NCI-H446 (cell line): ENCODE measurements around the gene CAB39L.

Source experiments
- DNase-seq, 2 experiments: peaks; one replicate each; lab custom pipeline; 2025; lab: John Stamatoyannopoulos, UW

CAB39L gene

DNA sequence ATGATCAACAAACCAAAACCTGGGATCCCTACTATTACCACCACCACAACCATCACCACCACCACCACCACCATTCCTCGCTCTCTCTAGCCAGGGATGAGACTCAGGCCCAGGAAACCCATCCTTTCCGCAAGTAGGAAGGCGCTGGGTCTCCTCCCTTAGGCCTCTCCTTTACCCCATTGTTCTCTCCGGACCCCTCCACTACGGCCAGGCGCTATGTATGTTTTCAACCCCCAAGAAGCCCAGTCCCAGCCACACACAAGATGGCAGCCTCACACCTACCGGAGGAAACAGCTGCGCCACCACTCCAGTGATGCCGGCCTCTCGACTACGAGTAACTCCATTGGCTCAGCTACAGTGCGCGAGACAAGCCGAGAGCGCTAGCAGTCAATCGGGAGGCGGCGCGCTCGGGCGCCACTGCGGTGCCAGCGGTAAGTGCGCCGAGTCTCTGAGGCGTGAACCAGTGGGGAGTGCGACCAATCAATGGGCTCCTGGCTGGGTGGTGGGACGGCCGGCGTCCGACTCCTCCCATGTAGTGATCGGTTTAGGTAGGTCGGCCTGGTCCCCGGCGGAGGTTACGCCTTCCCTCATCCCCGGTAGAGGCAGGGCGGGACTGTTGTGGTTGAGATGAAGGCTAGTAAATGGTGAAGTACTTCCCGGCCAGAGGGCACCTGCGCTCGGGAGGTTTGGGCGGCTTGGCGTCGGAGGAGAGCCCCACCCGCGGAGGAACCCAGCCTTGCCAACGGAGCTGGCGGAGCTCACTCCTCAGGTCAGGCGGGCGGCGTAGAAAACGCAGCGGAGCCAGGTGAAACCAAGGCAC, at the start of gene CAB39L, which contains the start of gene SETDB2:
TSS of gene CAB39L (minus strand) at position 361 of the 820 bp plus-strand sequence. CDS start 61,154 bp downstream, outside the sequence.
TSS of gene SETDB2 (plus strand) at position 571 of the 820 bp plus-strand sequence. CDS start 7,620 bp downstream, outside the sequence.
- DNase-seq = peak; percentile 79 to 96

DNA sequence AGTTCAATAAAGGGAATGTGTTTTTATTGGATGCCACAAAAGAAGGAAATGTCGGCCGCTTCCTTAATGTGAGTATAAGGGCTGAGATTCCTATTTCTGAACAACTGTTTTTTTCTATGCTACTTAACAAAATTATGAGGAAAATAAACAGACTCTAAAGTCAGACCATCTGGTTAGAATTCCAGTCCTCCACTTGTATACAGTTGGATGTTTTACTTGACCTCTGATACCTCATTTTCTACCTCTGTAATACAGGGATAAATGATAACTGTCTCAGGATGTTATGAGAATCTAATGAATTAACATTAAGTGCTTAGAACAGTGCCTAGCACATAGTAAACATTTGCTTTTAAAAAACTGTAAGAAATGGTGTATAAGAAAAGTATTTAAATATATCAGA, 44.7 kb upstream of the CAB39L start:
- DNase-seq = no peak

DNA sequence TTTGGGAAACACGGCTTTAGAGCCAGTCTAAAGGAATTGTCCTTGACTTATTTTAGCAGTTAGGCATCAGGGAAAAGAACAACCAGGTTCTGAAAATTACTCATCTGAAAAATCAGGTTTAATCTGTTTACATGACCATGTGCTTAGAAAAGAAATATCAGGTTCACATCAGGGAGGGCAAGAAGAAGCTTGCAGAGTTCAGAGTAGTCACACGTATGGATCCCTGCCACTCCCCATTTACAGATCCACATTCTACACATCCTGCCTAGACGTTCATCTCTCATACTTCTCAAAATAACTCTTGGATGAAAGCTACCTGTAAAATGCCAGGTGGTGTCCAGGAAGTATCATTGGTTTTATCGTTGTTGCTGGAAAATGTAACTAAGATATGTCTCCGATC, 37.9 kb upstream of the CAB39L start:
- no peak for DNase-seq

DNA sequence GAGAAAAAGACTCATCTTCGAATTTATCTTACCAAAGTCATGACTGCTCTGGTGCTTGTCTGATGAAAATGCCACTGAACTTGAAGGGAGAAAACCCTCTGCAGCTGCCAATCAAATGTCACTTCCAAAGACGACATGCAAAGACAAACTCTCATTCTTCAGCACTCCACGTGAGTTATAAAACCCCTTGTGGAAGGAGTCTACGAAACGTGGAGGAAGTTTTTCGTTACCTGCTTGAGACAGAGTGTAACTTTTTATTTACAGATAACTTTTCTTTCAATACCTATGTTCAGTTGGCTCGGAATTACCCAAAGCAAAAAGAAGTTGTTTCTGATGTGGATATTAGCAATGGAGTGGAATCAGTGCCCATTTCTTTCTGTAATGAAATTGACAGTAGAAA, 32.7 kb upstream of the CAB39L start:
- DNase-seq = no peak

DNA sequence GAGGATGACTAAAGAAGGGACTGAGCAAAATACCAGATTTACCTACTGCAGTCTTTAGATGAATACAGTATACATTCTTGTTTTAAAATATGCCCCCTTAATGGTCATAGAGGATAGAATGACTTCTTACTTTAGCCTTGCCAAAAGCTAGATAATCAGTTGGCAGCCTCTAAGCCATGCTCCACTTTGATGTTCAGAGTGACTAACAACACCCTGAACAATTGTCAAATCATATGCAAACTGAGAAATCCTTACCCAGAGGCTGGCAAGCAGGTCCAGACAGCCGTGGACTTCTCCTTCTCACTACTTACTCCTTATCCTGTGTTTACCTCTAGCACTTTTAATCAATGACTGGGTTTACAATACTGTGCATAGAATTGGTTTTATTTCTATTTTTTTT, 28.3 kb upstream of the CAB39L start:
- no peak for DNase-seq

DNA sequence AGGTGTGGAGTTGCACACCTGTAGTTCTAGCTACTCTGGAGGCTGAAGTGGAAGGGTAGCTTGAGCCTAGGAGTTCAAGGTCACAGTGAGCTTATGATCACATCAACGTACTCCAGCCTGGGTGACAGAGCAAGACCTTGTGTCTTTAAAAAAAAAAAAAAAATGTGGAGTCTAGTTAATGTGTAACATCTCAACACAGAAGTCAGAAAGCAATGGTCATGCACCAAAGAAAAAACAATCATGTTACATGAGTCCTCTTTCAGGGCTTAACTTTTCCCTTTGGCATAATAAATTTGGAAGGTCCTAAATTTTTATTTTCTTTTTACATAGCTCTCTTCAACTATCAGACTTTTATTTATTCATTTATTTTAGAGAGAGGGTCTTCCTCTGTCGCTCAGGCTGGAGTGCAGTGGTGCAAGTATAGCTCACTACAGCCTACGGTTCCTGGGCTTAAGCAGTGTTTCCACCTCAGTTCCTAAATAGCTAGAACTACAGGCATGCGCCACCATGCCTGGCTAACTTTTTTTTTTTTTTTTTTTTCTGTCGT, 22.5 kb upstream of the CAB39L start:
- no peak for DNase-seq

DNA sequence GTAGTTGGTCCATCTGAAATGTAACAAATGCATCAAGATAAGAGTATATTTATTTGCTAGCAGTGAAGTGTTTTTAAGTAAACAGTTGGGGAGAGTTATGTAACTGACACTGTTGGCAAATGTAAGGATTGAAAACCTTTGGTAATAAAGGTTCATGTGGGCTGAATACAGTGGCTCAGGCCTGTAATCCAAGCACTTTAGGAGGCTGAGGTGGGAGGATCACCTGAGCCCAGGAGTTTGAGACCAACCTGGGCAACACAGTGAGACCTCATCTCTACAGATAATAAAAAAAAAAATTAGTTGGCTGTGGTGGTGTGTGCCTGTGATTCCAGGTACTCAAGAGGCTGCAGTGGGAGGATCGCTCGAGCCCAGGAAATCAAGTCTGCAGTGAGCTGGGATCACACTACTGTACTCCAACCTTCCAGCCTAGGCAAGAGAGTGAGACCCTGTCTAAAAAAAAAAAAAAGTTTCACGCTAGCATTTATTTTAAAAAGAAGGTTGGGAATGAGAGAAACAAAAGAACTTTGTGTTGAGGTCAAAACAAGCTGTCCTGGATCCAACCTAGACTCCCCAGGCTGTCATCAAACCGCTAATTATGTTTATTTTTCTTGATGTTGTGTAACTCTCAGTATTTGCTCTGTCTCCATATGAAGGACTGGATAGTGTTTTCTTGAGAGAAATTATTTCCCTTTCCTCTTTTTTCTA, 20.9 kb upstream of the CAB39L start:
- no peak for DNase-seq

DNA sequence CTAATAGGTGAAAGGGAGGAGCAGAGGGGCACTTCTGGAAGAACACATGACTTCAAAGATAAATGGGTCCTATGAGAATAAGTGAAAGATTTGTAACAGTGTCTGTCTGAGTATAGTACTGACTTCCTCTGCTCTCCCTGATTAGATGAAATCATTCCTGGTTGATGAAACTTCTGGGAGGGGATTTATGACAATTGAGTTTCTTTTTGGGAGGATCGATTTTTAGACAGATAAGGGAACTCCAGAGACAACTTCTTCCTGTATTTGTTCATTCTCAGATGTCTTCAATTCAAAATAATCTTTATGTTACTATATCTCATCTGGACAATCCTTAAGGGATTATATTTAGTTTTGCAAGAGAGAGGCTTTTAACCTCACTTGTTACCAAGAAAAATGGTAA, 20.2 kb upstream of the CAB39L start:
- DNase-seq = no peak

DNA sequence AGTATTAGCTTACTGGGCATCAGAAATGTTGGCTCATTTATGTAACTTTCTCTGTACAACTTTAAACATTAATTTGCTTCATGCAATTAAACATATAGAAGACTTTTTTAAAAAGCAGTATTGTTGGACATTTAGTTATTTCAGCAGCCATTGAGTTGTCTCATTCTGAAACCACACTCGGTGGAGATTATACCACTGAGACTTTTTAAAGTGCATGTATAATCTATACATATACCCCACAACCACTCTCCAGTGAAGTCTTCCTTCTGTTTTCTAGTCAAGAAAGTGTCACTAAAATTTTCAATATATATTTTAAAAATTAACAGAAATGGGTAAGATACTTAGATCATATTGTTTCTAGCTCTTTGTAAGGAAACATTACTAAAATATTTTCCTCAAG, 15.7 kb upstream of the CAB39L start:
- DNase-seq = no peak

DNA sequence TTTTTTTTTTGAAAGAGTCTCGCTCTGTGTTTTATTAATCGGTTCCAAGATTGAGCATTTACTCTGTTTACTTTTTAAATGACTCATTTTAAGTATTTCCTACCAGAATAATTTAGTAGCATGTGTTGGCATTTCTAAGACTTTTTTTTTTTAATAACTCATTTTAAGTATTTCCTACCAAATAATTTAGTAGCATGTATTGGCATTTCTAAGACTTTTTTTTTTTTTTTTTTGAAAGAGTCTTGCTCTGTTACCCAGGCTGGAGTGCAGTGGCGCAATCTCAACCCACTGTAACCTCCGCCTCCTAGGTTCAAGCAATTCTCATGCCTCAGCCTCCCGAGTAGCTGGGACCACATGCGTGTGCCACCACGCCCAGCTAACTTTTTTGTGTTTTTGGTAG, 13.4 kb upstream of the CAB39L start:
- DNase-seq = no peak

DNA sequence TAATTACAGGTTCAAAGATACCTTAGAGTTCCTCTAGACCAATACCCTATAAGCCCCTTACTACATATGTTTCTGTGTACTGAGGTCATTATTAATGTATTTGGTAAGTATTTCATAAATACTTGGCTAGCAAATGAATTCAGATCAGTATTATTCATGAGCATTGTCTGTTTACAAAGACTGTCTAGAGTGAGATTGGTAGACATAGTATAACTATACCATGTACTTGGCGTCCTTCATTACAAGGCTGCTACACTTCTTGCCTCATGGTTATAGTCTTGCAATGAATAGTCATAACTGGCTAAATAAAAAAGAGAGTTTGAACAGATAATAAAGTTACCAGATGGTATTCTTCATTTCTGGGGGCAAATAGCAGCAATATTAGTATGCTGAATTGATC, 12.3 kb upstream of the CAB39L start:
- DNase-seq = no peak

DNA sequence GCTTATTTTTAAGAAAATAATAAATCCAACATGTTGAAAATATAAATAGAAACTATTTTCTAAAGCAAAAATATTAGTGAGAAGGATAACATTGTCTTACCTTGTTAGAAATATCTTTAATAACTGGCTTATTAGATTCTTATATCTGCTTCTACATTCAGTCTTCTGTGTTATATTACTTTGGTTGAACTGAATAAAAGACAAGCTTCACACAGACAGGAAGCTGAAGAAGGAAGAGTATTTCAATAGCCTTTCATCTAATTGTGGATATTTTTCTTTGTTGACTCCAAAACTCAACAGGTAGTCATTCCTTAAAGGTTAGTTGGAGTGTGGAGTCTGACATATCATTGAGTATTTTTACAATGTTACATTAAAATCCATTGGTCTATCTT, 11.1 kb upstream of the CAB39L start:
- DNase-seq = no peak

DNA sequence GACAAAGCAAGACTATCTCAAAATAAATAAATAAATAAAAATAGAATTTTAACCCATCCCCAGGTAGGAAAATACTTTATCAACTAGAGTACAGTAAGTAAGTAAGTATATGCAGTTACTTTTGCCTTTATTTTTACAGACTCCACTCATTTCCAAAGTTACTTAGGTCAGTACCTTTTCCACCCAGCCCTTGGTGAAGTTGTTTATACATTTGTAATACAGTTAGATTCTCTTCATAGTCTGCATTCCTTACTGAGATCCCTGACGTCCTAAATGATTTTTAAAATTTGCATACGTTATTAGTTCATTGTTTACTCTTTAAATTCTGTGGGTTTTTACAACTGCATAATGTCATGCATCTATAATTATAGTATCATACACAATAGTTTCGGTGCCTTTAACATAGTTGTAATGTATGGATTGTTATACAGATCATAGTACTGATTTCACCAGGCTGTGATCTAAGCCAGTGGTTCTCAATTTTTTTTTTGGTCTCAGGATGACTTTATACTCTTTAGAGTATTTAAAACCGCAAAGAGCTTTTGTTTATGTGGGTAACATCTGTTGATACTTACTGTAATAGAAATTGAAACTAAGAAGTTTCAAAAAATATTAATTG, 10.6 kb upstream of the CAB39L start:
- DNase-seq = no peak

DNA sequence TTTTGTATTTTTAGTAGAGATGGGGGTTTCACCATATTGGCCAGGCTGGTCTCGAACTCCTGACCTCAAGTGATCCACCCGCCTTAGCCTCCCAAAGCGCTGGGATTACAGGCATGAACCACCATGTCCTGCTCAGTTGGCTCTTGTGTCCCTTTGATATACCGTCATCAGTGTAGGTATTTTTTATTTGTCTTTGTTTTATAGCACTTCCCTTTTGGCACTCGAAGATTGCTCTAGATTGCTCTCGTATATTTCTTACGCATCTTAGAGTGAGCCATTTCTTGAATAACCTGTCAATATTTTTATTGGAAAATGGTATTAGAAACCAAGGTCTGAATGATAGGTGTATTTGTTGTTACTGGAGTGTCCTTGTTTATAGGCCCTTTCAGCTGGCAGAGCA, 9.6 kb upstream of the CAB39L start:
- DNase-seq = no peak

DNA sequence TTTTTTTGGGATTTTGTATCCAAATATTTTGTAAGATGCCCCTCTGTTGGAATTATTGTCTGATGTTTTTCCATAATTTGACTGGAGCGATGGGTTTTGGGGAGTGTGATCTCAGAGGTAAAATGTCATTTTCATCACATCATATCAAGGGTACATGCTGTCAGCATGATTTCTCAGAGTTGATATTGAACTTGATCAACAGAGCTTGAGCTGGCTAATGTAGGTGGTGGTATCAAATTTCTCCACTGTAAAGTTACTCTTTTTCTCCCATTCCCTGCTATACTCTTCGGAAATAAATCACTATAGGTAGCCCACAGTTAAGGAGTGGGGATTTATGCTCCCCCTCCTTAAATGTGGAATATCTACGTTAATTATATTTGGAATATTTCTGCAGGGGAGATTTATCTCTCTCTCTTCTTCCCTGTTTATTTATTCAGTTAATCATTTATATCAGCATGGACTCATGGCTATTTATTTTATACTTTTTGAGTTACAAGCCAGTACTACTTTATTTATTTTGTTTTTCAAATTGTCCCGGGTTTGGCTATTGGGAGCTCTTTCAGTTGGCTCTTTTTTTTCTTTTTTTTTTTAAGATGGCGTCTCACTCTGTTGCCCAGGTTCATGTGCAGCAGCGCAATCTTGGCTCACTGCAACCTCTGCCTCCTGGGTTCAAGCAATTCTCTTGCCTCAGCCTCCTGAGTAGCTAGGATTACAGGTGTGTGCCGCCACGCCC, 9.0 kb upstream of the CAB39L start:
- no peak for DNase-seq

DNA sequence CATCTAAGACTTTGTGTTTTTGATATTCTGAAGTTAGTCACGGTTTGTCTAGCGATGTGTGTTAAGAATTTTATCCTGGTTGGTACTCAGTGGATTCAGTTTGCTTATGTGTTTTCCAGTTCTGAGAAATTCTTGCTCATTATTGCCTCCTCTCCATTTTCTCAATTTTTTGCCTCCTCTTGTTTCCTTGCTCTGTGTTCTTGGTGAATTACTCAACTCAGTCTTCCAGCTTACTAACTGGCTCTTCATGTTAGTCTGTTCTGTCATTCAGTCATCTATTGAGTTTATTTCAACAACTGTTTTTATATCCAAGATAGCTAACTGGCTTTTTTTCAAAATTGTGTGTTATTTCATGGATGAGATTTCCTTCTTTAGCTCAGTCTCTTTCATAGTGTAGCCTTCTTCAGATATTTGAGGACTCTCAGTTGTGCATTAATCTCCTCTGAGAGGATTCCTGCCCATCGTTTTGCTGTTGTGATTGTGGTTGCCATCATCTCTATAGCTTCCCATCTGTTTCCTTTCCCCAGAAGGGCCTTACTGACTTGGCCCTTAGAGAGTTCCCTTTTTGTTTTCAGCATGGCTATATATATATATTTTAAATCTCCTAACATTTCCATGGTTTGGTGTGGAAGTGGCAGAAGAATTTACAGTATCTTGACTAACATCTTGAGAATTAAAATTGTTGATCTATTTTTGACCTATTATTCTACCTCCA, 6.4 kb upstream of the CAB39L start:
- DNase-seq = no peak

DNA sequence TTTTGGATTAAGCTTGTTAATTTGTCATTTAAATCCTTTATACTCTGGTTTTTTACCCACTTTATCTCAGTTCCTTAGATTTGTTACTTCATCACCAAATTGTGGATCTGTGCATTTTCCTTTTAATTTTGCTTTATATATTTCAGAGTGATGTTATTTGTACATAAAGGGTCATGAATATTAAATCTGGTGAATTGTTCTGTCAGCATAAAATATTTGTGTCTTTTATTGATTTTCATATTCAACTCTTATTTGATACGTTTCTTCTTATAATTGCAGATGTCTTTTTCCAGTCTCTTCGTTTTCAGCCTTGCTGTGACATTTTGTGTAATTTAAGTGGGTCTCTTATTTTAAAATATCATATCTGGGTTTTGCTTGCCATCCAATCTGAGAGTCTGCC, 4.9 kb upstream of the CAB39L start:
- no peak for DNase-seq

DNA sequence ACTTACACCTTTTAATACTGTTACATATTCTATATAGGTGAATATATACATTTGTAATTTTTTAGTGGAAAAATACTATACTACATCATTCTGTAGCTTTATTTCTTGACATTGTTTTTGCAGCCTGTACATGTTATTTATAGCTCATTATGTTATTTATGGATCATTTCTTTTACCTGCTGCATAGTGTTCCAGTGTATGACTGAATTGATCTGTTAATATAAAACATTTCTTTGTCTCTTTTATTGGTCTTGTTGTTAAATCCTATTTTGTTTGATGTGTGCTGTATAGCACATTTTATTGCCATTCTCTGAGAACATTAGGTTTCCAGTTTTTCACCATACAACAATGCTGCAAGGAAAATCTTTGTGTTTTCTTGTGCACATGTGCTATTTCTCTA, 2.6 kb upstream of the CAB39L start:
- DNase-seq = no peak

DNA sequence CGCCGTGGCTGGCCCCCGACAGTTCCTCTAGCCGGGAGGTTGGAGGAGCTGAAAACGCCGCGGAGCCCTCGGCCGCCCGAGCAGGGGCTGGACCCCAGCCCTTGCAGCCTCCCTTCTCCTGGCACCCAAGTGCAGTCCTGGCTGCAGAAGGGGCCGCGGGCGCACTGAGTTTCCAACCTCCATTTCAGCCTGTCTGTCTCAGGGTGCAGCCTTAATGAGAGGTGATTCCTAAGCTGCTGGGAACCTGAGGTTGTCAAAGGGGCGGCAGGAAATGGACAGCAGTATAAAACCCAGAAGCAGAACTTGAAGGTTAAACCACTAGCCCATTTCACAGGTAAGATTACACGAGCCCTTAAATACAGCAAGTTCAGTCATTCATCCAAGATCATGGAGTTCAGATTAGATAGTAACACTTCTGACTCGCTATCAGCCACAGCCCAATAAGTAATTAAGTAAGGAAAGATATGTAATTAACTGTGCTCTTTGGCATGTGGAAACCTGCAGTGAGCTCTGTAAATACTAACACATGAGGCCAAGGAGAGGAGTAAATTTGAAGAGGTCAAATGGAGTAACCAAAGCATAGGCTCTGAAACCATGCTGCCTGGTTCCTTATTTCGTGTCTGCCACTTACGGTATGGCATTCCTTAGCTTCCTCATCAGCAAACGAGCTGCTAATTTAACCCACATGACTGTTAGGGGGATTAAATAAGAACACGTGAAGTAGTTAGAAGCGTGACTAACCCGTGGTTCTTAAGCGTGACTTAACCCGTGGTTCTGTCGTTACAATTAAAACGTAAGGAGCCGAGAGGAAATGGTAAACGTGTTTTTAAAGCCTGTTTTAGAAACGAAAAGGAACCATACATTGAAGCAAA, 896 bp upstream of the CAB39L start:
- DNase-seq = no peak

DNA sequence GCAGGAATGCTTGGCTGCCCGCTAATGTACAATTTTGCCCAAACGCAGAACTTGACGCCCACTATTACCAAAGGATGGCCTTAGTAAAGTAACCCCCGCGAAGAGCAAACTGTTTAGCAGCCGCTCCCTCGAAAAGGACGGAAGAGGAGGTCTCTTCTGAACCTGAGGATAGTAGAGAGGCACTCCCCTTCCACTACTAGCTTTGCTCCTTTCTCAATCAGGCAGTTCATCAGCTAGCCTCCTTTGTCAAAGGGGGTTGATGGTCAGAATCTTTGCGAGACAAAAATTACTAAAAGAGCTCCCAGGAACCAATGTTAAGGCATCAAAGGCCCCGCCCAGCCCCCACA, 534 bp downstream of the CAB39L start:
- DNase-seq = peak in 1 of 2 experiments; percentile 1
